ENCODE results near the gene ANGPT4.

DNA sequence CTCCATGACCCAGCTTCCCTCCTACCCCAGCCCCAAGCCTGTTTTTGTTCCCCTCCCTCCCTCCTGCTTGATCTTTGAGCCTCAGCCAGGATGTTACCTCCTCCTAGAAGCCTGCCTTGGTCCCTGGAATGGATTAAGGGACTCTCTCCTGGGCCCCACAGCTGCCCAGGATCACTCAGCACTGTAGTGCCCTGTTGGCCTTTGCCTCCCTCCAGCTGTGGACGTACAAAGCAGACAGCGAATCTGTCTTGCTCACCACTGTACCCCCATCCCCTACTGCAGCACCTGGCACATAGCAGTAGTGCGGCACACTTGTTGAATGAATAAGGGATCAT is 94.4 kb downstream of the ANGPT4 start:
- TF ChIP-seq POLR2AphosphoS5 (IDR thresholded peaks at IDR 0.05; ENCODE audit: borderline replicate concordance, low read depth, low read length): no peak
- no peak for TF ChIP-seq EZH2 (IDR thresholded peaks at IDR 0.05)
- TF ChIP-seq FOXP2 (optimal IDR thresholded peaks at IDR 0.05; ENCODE audit: control extremely low read depth, extremely low read length, insufficient read depth): no peak

All from SK-N-MC (cell line).